ENCODE data around the gene RSRC2.
"Not testable (repeated sequence)": the region's sequence is repeated elsewhere in the genome, so short reads cannot be mapped to it uniquely, and the experiment has no call there.

The RSRC2 gene, protein sequence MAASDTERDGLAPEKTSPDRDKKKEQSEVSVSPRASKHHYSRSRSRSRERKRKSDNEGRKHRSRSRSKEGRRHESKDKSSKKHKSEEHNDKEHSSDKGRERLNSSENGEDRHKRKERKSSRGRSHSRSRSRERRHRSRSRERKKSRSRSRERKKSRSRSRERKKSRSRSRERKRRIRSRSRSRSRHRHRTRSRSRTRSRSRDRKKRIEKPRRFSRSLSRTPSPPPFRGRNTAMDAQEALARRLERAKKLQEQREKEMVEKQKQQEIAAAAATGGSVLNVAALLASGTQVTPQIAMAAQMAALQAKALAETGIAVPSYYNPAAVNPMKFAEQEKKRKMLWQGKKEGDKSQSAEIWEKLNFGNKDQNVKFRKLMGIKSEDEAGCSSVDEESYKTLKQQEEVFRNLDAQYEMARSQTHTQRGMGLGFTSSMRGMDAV

DNA sequence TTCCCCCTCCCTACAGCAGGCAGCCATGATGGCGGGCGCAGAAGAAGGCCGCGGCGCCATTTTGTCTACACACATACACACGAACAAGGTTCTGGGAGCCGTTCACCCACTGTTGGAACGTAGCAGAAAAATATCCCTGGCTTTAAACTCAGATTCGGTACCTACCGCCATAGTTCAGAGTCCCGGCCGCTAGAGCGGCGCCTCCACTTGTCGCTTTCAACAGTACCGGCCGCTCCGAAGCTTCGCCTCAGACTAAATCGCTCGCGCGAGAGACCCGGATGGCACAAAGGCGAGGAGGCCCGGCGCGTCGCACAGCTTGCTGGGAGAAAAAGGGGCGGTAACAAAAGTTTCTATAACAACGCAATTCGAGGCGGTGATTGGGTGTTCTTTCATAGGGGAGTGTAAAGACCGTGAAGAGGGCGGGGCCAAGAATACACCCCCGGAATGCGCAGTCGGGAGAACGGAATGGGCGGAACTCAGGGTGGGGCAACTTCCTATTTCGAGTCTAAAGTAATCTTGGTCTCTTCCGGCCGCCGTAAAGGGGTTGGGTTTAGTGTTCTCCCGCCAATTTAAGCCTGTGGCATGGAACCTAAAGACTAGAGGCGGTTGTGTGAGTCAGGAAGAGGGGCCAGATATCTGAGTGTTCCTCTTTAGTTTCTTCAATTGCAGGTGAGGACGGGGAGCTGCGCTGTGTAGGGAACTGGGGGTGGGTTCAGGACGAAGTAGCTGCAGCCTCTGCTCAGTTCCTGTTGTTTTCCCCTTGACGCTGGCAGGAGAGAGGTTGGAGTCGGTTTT, at the start of gene RSRC2, which contains the start of gene KNTC1:
Gene RSRC2 (minus strand): TSS at position 254 of the 795 bp plus-strand sequence. CDS start 83 bp downstream, at position 171.
Gene KNTC1 (plus strand): TSS at position 567 of the 795 bp plus-strand sequence. CDS start 2,815 bp downstream, outside the sequence.
- peak; percentile 98 for DNase-seq (ENCODE audit: low spot score)
- Mint-ChIP-seq H3K9me3 (no peaks in the 10 kb centered on the region), H3K27ac (no peak within 1 kb of the TSS), H3K27me3 (ENCODE audit: low read depth) (no peaks in the 10 kb centered on the region), H3K4me3 (no peak within 1 kb of the TSS), H3K36me3 (ENCODE audit: low read depth) (peaks cover 47% of the 10 kb centered on the region), H3K4me1 (ENCODE audit: low read depth) (peaks cover 35% of the 10 kb centered on the region)

DNA sequence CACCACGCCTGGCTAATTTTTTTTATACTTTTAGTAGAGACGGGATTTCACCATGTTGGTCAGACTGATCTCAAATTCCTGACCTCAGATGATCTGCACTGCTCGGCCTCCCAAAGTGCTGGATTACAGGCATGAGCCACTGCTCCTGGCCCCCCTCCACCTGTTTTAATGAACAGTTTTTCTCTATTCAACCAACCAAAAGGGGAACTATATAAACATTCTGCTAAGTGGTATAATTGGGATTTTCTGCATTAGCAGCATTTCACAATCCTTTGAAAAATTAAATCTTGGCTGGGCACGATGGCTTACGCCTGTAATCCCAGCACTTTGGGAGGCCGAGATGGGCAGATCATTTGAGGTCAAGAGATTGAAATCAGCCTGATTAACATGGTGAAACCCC, 45.1 kb upstream of the RSRC2 start:
- Mint-ChIP-seq H3K9me3 (no peaks in the 10 kb centered on the region), H3K36me3 (ENCODE audit: low read depth) (peaks cover 54% of the 10 kb centered on the region), H3K4me1 (ENCODE audit: low read depth) (no peaks in the 10 kb centered on the region), H3K27ac (no peak overlapping the region), H3K4me3 (no peak overlapping the region), H3K27me3 (ENCODE audit: low read depth) (no peaks in the 10 kb centered on the region)
- no peak for DNase-seq (ENCODE audit: low spot score)

DNA sequence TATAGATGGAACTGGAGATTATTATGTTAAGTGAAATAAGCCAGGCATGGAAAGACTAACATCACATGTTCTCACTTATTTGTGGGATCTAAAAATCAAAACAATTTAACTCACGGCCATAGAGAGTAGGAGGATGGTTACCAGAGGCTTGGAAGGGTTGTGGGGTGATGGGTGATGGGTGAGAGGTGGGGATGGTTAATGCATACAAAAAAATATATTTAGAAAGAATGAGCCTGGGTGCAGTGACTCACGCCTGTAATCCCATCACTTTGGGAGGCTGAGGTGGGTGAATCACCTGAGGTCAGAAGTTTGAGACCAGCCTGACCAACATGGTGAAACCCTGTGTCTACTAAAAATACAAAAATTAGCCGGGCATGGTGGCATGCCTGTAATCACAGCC, 43.3 kb upstream of the RSRC2 start:
- not testable (repeated sequence) for H3K4me1 Mint-ChIP-seq (ENCODE audit: low read depth)

DNA sequence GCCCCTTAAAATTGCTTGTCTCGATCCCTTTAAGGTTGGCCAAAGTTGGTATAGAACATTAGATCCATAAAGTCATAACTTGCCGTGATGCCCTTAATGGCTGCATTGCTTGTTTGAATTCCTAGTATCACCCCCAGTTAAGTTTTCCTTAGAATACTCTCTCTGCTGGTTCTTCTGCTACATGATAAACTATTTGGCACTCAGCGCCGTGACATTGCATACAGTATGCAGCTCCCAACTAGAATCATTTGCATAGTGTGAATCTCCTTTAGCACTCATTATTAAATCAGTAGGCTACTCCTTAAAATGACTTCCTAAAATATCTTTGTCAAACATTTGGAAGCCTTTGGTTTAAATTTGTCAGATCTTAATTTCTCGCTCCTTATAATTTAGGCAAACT, 42.6 kb upstream of the RSRC2 start:
- Mint-ChIP-seq H3K27ac (no peak overlapping the region), H3K4me3 (no peak overlapping the region), H3K36me3 (ENCODE audit: low read depth) (peaks cover 40% of the 10 kb centered on the region), H3K4me1 (ENCODE audit: low read depth) (no peaks in the 10 kb centered on the region), H3K9me3 (no peaks in the 10 kb centered on the region), H3K27me3 (ENCODE audit: low read depth) (no peaks in the 10 kb centered on the region)
- no peak for DNase-seq (ENCODE audit: low spot score)

More for the DNA sequence above, 43.3 kb upstream of the RSRC2 start:
- not testable (repeated sequence) for DNase-seq (ENCODE audit: low spot score); H3K27me3 Mint-ChIP-seq (ENCODE audit: low read depth); H3K9me3 Mint-ChIP-seq; H3K27ac Mint-ChIP-seq; H3K4me3 Mint-ChIP-seq
- peaks cover 41% of the 10 kb centered on the region for H3K36me3 Mint-ChIP-seq (ENCODE audit: low read depth)

DNA sequence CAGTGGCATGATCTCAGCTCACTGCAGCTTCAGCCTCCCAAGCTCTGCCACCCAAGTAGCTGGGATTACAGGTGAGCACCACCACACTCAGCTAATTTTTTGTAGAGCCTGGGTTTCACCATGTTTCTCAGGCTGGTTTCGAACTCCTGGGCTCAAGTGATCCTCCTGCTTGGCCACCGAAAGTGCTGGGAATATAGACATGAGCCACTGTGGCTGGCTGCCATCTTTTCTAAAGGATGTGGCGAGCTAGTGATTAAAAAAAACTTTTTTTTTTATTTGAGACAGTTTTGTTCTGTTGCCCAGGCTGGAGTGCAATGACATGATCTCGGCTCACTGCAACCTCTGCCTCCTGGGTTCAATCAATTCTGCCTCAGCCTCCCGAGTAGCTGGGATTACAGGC, 40.1 kb upstream of the RSRC2 start:
- H3K4me1 Mint-ChIP-seq (ENCODE audit: low read depth), result not testable (repeated sequence)

DNA sequence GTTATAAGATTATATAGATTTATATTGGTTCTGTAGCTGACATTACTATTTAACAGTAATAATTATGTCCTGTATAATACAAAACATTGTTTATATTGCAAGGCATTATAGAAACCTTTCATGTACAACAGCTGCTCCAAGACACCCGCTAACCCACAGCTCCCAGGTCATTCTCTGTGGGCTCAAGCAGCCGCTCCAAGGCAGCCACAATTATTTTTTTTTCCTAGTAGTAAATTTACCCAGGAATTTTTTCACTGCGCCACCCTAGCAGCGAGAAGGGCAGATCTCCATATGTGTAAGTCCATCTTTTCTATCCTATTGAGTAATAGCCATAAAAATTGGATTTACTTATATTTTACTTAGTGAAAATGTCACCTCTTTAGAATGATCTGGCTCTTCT, 36.6 kb upstream of the RSRC2 start:
- H3K27me3 Mint-ChIP-seq (ENCODE audit: low read depth), result no peaks in the 10 kb centered on the region
- no peaks in the 10 kb centered on the region for H3K4me1 Mint-ChIP-seq (ENCODE audit: low read depth)
- peaks cover 36% of the 10 kb centered on the region for H3K36me3 Mint-ChIP-seq (ENCODE audit: low read depth)
- no peak for DNase-seq (ENCODE audit: low spot score)
- H3K9me3 Mint-ChIP-seq, result no peaks in the 10 kb centered on the region
- H3K4me3 Mint-ChIP-seq, result no peak overlapping the region
- no peak overlapping the region for H3K27ac Mint-ChIP-seq

More for the DNA sequence above, 40.1 kb upstream of the RSRC2 start:
- H3K27ac Mint-ChIP-seq; H3K9me3 Mint-ChIP-seq; DNase-seq (ENCODE audit: low spot score); H3K4me3 Mint-ChIP-seq; H3K27me3 Mint-ChIP-seq (ENCODE audit: low read depth): not testable (repeated sequence)
- peaks cover 34% of the 10 kb centered on the region for H3K36me3 Mint-ChIP-seq (ENCODE audit: low read depth)

DNA sequence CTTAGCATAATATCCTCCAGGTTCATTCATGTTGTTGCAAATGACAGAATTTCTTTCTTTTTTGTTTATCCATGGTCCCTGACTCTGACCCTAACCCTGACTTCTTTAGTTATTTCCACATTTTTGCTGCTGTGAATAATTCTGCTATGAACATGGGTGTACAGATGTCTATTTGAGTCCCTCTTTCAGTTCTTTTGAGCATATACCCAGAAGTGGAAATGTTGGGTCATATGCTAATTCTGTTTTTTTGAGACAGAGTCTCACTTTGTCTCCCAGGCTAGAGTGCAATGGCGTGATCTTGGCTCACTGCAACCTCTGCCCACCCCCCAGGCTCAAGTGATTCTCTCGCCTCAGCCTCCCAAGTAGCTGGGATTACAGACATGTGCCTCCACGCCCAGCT, 33.4 kb upstream of the RSRC2 start:
- H3K36me3 Mint-ChIP-seq (ENCODE audit: low read depth), result peaks cover 37% of the 10 kb centered on the region
- DNase-seq (ENCODE audit: low spot score), result no peak
- no peak overlapping the region for H3K4me3 Mint-ChIP-seq
- H3K27ac Mint-ChIP-seq, result no peak overlapping the region
- H3K4me1 Mint-ChIP-seq (ENCODE audit: low read depth), result no peaks in the 10 kb centered on the region
- H3K9me3 Mint-ChIP-seq, result no peaks in the 10 kb centered on the region
- no peaks in the 10 kb centered on the region for H3K27me3 Mint-ChIP-seq (ENCODE audit: low read depth)

DNA sequence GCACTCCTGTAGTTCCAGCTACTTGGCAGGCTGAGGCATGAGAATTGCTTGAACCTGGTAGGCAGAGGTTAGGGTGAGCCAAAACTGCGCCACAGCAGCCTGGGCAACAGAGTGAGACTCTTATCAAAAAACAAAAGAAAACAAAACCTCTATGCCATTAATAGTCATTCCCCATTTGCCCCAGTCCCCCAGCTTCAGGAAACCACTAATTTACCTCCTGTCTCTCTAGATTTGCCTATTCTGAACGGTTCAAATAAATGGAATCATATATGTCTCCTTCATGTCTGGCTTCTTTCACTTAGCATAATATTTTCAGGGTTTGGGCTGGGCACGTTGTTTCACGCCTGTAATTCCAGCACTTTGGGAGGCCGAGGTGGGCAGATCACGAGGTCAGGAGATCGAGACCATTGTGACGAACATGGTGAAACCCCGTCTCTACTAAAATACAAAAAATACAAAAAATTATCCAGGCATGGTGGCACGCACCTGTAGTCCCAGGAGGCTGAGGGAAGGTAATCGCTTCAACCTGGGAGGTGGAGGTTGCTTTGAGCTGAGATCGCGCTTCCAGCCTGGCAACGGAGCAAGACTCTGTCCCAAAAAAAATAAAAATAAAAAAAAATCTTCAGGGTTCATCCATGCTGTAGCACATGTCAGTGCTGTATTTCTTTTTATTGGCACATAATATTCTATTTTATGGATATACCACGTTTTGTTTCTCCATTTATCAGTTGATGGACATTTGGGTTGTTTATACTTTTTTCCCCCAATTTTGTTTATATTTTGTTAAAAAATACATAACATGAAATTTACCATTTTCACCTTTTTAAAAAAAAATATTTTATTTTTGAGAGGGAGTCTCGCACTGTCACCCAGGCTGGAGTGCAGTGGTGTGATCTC, 32.3 kb upstream of the RSRC2 start:
- no peak for DNase-seq (ENCODE audit: low spot score)
- no peaks in the 10 kb centered on the region for H3K27me3 Mint-ChIP-seq (ENCODE audit: low read depth)
- H3K27ac Mint-ChIP-seq, result no peak overlapping the region
- H3K4me1 Mint-ChIP-seq (ENCODE audit: low read depth), result no peaks in the 10 kb centered on the region
- peaks cover 43% of the 10 kb centered on the region for H3K36me3 Mint-ChIP-seq (ENCODE audit: low read depth)
- H3K9me3 Mint-ChIP-seq, result no peaks in the 10 kb centered on the region
- no peak overlapping the region for H3K4me3 Mint-ChIP-seq

DNA sequence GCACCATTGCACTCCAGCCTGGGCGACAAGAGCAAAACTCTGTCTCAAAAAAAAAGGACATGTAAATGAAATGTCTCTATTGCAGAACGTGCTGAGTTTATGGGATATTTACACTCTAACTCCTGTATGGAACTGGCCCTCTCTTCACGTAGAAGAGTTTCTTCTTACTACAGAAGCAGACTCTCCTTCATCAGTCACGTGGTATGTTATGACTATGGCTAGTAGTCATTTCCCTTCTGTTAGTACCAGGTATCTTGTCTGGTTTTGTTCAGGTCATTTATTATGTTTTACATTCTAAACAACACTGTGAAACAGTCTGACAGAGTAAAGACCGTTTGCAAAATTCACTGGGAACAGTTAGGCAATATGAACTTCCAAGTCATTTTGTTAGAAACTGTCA, 20.6 kb upstream of the RSRC2 start:
- H3K4me3 Mint-ChIP-seq, result no peak overlapping the region
- no peak overlapping the region for H3K27ac Mint-ChIP-seq
- no peak for DNase-seq (ENCODE audit: low spot score)
- peaks cover 39% of the 10 kb centered on the region for H3K36me3 Mint-ChIP-seq (ENCODE audit: low read depth)
- H3K9me3 Mint-ChIP-seq, result no peaks in the 10 kb centered on the region
- H3K4me1 Mint-ChIP-seq (ENCODE audit: low read depth), result peaks cover 2% of the 10 kb centered on the region
- H3K27me3 Mint-ChIP-seq (ENCODE audit: low read depth), result no peaks in the 10 kb centered on the region

DNA sequence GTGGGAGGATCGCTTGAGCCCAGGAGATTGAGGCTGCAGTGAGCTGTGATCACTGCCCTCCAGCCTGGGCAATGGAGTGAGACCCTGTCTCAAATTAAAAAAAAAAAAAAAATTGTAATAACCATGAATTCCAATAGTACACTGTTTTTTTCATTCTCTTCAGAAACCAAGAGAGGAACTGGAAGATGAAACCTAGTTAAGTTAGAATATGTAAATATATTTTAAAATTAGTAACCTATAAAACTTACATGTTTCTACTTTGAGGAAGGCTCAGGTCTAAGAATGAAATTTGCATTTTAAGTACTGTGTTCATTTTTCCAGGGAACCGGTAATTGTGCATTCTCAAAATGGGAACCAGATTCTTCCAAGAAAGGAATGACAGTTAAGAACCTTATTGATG, 19.1 kb upstream of the RSRC2 start:
- no peak overlapping the region for H3K4me3 Mint-ChIP-seq
- no peak for DNase-seq (ENCODE audit: low spot score)
- no peaks in the 10 kb centered on the region for H3K9me3 Mint-ChIP-seq
- no peak overlapping the region for H3K27ac Mint-ChIP-seq
- peaks cover 35% of the 10 kb centered on the region for H3K36me3 Mint-ChIP-seq (ENCODE audit: low read depth)
- peaks cover 3% of the 10 kb centered on the region for H3K4me1 Mint-ChIP-seq (ENCODE audit: low read depth)
- H3K27me3 Mint-ChIP-seq (ENCODE audit: low read depth), result no peaks in the 10 kb centered on the region

DNA sequence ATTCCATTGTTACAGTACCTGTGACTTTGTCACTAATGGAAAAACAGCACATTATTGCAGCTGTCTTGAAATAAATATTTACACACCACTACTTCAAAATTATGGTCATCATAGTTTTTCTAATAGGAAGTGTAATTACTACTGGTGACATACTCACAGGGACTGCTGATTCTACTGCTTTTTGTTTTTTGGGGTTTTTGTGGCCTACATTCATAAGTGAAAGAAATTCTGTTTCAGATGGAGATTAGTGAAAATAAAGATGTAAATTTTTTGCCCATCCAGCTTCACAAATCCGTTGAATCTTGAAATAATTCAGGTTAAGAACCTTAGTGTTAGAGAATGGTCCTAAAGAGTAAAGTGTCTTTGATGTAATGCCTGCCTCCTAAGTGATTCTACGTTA, 17.8 kb upstream of the RSRC2 start:
- Mint-ChIP-seq H3K36me3 (ENCODE audit: low read depth) (peaks cover 28% of the 10 kb centered on the region), H3K27me3 (ENCODE audit: low read depth) (no peaks in the 10 kb centered on the region), H3K4me1 (ENCODE audit: low read depth) (peaks cover 3% of the 10 kb centered on the region), H3K4me3 (no peak overlapping the region), H3K9me3 (no peaks in the 10 kb centered on the region), H3K27ac (no peak overlapping the region)
- no peak for DNase-seq (ENCODE audit: low spot score)

DNA sequence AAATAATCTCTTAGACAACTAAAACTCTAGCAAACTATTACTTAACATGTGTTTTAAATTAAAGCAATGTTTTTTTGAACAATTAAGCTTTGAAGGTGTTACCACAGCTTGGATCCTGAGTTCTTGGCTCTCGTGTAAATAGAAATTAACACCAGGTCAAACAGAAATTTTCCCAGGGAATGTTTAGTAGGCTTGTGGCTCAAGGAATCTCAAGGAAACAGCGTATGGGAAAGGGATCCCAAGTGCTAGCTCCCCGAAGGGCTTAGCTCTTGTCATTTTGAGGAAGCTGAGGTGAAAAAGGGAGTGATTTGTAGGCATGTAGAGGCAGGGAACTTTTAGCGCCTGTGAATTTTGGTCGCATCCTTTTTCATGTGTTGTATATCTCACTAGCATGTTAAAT, 11.8 kb upstream of the RSRC2 start:
- no peaks in the 10 kb centered on the region for H3K9me3 Mint-ChIP-seq
- H3K36me3 Mint-ChIP-seq (ENCODE audit: low read depth), result peaks cover 36% of the 10 kb centered on the region
- no peak for DNase-seq (ENCODE audit: low spot score)
- no peak overlapping the region for H3K4me3 Mint-ChIP-seq
- H3K27me3 Mint-ChIP-seq (ENCODE audit: low read depth), result no peaks in the 10 kb centered on the region
- peaks cover 3% of the 10 kb centered on the region for H3K4me1 Mint-ChIP-seq (ENCODE audit: low read depth)
- H3K27ac Mint-ChIP-seq, result no peak overlapping the region

DNA sequence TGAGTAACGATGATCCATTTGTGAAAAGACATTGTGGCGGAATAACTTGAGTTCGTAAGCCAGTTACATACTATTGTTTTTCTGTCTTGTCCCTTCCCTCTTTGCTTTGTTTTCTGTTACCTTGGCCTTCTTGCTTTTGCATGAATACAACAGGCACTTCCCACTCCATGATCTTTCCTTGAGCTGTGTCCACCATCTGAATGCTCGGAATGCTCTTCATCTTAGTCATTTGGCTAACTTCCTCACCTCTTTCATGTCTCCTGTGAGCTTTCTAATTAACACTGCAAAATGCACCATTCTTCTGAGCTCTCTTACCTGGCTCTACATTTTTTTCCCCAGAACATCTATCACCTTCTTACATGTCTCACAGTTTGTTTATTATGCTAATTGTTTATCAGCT, 10.3 kb upstream of the RSRC2 start:
- peaks cover 35% of the 10 kb centered on the region for H3K36me3 Mint-ChIP-seq (ENCODE audit: low read depth)

More for the DNA sequence above, 10.3 kb upstream of the RSRC2 start:
- DNase-seq (ENCODE audit: low spot score), result no peak
- Mint-ChIP-seq H3K4me3 (no peak overlapping the region), H3K27ac (no peak overlapping the region), H3K9me3 (no peaks in the 10 kb centered on the region), H3K4me1 (ENCODE audit: low read depth) (peaks cover 1% of the 10 kb centered on the region), H3K27me3 (ENCODE audit: low read depth) (no peaks in the 10 kb centered on the region)

Measured in T-helper 2 cell treated with Interferon-gamma antibody and Interleukin-4, amounts not matched to agents 5 μg/mL and 100 μg/mL, for 36 hours (primary cell).